HG02623 (cell line): Measurements from ENCODE around the gene CAB39.

Experiments
- ATAC-seq: cut with Tn5 transposase; IDR thresholded peaks from one replicate; pipeline ENCODE4 v1.9.1; 2021; ENCODE audit warnings: moderate library complexity; ENCODE audit not compliant: unreplicated experiment

Gene CAB39

DNA sequence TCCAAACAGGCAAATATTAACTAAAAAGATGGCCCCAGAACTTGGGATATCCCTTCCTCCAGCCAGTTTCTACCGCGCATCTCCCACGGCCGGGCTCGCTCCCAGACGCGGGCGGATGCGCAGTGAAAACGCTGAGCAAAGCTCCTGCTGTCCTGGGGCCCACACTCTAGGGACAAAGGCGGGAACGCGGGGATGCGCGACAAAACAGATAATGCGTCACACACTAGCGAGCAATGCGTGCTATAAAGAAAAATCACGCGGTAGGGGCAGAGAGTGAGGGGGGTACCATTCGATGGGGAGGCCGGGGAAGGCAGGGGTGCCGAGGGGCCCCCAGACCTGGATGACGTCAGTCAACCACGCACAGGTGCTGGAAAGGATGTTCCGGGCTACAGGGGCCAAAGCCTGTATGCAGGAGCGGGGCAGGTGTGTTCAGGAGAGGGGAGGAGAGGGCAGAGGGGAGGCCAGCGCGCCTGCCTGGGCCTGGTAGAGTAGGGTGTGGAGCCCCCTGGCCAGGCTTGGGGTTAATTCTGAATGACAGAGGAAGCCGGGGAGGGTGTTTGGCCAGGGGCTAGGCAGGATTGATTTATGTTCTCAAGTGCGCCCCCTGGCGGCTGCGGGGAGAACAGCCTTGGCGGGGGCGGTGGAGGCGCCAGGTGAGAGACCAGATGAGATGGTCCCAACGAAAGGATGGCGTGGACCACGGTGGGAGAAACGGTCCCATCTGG lies 137.2 kb downstream of the CAB39 start:
- ATAC-seq, result no peak

DNA sequence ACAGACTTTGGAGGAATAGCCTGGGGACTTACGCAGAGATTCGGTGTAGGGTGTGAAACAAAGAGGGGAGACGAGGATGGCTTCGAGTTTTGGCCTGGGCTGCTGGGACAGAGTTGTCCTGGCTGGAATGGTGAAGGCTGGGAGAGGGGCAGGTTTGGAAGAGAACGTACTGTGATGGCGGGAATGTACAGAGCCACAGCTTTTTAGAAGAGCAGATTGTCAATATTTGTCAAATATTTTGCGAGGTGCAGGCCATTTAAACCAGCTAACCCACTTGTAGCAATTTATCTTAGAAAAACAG lies 137.7 kb downstream of the CAB39 start:
- ATAC-seq, result no peak

DNA sequence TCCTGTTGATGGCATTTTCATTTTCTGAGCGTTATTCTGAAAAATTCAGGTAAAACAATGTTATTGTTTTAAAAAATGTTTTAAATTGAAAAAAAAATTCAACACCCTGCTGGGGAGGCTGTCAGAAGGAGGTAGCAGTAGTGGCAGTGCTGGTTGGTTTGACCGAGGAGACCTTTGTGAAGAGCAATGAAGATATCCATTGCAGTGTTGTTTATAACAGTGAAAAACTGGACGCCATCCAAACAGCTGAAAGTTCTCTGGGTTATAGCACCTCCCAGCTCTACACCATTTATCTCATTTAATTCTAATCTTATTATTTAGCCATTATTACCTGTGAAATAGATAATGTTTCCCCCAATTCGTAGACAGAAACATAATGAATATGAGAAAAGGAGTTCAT lies 139.5 kb downstream of the CAB39 start:
- ATAC-seq, result no peak

DNA sequence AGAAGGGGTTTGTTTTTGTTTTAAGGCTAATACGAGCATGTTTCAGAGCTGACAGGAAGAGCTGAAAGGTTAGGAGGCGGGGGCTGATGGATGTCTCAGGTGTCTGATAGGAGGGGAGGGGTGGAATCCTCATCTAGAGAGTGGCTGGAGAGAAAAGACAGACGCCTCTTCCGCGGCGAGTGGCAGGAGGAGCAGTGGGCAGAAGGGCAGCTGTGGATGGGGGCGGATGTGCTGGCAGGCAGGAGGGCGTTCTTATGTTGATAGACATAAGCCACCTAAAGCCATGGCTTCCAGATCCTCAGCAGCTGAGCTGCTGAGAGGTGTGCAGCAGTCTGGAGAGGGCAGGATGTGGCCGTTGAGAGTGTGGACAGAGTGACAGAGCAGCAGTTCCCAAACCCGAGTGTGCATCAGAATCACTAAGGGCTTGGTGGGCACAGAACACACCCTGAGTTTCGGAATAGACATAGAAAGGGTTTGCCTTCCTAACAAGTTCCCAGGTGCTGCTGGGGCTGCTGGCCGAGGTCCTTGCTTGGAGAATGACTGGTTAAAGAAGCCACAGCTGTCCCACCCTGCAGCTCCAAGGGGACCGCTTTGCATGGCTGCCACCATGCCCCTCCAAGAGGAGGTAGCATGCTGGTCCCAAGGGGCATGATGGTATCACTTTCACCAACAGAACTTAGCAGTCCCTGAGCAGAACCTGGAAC lies 149.1 kb downstream of the CAB39 start:
- ATAC-seq, result no peak

DNA sequence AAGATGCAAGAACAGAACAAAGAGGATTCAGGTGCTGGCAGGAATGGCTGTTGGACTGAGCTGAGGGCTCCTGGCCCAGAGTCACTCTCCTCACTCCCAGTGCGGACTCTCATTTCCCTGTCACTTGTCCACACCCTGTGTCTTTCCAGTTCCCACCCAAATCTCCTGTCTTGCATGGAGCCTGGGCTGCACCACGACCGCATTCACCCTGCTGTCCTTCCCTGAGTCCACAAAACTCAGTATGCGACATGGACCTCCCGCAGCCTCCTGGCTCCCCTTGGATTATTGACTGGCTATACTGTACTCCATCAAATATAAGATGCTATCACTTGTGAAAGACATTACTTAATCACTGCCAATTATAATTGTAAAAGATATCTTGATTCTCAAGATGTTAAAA lies 149.7 kb downstream of the CAB39 start:
- no peak for ATAC-seq

DNA sequence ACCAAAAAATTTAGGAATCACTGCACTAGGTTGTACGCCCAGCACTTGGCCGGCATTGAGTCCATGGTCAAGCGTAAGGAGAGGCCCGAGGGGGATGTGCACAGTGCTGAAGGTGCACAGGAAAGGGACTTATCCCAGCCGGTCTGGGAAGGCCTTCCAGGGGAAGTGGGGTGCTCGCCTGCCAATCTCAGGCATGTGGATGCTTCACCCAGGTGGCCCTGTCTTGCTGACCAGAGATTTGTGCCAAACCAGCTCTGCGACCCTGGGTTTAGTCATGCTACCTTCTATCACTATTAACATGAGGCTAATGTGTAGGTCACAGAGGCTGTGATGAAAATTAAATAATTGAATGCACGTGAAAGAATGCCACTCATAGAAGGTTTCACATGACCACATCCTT lies 150.4 kb downstream of the CAB39 start:
- no peak for ATAC-seq

DNA sequence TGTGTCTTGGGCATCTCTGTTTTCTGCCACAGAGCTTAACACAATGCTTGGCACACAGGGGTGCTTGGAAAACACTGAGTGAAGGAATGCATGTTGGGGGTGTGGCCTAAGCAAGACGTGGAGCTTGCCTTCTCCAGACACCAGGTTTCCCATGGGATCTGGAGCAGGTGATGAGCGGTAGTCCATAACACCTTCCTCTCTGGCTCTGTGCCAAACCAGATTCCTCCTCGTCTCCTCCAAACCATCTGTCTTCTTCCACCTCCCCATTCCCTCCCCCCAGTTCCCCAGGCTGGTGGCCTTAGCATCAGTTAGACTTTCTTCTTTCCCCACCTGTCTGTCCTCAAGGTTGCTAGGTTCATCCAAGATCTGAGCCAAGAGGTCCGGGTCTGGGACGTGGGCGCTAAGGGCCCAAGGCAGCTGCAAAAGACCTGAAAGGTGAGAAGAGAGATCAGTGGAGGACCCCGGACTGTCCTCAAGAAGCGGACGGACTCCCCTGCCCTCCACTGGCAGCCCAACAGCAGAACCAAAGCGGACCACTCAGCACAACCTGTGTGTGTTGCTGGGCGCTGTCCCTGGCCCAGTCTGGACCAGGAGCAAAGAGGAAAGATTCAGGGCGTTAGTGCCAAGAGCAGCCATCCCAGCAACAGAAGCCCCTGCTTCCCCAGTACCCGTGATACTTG lies 150.9 kb downstream of the CAB39 start:
- ATAC-seq, result no peak

DNA sequence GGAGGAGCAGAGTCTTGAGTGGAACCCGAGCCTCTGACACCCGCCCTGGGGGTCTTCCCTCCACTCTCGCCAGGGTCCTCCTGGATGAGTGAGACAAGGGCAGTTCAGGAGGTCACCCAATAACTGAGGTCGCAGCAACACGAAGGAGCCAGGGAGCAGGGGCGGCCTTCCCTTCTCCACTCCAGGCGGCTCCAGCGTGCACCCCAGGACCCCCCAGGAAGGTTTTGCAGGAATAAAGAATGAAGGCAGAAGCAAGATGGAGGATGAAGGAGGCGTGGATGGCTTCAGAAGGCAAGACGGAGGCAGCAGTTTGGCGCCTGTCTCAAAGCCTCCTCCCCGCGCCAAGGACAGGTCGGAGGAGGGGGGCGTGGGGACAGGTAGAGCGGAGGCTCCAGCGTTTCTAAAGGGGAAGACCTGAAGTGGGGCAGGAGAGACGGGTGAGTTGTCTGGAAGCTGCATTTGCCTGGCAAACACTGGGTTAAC lies 151.5 kb downstream of the CAB39 start:
- ATAC-seq, result no peak

DNA sequence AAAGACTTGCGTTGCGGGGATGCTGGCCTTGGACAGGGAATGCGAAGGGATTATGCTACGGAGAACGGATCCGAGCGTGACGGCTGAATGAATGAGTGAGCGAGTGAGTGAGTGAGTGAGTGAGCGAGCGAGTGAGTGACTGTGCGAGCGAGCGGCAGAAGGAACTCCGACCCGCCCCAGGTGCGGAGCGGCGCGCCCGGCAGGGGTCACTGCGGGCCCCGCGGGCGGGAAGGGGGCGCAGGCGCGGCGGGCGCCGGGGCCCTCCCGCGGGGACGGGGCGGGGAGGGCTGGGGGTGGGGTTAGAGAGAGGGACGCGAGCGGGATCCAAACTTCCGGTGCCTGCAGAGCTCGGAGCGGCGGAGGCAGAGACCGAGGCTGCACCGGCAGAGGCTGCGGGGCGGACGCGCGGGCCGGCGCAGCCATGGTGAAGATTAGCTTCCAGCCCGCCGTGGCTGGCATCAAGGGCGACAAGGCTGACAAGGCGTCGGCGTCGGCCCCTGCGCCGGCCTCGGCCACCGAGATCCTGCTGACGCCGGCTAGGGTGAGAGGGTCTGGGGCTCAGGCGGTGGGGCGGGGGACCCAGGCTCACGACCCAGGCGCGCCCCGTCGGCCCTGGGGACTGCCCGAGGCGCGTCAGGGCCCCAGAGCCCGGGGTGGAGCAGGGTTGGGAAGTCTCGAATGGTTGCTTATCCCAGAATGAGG lies 152.1 kb downstream of the CAB39 start, which contains the start of gene ITM2C:
TSS of gene ITM2C (plus strand) at position 338 of the 702 bp plus-strand sequence. CDS start at position 422, 84 bp downstream.
- ATAC-seq, result peak; percentile 66

DNA sequence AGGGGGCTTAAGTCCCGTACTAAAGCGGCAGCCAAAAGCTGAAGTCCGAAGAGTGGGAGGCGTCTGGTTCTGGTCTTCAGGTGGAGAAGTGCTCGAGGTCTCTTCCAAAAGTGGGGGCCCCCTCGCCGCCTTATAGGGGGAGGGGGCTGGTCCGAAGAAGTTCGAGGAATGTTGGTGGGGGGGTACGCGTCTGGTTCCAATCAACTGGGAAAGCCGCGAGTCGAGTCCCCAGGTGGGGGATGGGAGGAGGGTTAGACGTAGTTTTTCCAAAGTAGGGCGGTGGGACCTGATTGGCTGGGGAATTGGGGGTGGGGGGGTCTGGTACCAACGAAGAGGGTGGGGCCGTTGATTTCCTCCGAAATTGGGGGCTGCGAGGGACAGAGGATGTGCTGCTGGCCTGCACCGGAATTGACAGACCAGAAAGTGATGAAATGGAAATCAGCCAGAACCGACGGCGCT lies 152.7 kb downstream of the CAB39 start:
- no peak for ATAC-seq

DNA sequence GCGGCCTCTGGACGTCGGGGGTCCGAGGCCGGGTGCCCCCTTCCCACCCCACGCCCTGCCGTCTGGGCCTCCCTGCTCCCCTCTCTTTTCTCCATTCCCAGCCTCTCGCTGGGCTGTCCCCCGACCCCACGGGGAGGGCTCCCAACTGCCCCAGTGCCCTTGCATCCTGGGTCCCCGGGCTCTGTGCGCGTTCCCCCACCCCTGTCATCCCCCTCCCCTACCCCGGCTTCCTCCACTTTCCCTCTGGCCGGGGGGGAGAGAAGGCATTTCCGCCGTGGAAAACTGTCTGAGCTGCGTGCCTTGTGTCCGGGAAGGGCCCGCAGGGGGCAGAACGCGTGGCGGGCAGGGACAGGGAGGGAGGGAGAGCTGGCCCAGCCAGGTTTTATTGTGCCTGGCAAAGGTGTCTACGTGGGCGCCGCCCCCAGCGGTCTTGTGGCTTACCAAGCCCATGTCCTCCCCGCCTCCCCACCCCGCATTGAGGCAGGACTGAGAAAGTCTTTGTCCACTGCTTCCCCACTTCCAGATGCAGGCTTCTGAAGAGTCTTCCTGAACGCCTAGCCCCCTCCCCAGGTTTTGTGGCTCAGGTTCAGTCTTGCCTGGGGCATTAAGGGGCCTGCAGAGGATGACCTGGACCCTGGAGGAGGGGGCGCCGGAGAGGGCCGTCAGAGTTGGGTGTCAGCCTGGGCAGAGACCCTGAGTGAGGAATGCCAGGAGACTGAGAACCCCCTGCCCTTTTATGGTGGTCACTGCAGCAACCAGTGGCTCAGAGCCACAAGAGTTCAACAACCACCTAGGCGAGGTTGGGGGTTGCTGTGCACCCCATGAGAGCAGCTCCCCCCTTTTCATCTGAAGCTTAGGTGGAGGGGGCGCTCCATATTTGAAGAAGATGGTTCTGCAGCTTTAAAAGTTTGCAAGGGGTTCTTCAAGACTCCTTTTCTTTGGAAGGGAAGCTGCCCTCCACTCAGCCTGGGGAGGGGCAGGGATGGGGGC lies 153.4 kb downstream of the CAB39 start:
- ATAC-seq, result no peak

DNA sequence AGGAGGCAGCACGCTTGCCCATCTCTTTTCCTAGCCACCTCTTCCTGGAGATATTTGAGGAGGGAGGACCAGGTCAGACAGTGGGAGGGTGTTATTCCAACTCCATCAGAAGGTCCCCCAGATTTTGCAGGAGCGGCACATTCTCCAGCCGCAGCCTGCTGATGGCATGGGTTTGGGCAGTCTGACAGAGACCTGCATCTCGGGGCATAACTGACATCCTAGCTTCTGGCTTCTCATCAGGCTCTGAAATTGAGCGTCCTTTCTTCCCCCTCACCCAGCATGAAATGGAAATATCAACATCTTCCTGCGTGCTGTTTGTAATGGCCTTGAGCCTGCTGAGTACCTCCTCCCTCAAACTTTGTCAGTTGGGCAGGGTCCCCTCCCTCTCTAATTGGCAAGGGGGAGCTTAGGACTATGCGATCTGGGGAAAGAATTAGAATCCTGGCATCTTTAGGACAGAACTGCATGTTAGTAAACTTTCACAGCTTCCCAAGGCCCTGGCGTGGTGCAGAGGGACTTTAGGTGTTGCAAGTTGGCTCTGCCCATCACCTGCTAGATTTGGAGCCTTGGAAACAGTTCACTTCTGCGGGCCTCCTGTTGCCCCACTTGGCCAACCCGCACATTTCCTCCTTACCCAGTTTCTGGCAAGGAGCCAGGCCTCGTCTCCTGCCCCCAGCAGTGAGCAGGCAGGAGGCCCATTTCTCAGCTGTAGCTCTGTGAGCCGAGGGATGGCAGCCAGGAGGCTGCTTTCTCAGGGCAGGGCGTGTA lies 154.3 kb downstream of the CAB39 start:
- ATAC-seq, result no peak

DNA sequence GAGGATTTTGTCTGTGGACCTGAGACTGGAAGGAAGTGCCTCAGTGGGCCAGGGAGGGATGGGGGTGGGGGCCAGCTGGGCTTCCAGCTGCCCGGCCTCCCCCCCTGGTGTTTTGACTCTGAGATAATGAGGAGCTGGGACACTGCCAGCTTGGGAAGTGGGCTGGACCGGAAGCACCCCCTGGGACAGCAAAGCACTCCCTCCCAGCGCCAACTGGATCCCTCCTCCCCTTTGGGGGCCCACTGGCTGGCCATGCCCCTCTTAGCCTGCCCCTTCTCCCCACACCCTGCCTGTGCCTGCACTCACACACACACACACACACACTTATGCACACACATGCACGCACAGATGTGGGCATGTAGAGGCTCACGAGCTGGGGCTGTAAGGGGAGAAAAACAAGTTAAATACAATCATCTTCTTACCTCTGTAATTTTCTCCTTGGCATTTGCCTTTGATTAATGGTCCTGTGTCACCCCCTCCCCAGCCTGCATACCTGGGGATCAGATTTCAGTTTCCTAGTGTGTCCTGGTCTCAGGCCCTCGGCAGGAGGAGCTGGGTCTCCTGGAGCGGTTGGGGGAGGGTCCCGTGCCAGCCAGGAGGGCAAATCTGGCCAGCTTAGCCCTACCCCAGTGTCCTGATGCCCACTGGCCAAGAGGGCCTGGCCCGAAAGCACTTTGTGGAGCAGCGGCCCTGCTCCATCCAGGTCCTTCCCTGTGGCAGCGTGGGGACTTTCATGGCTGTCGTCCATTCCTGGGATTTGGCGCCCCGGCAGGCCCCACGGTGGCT lies 155.7 kb downstream of the CAB39 start:
- no peak for ATAC-seq

DNA sequence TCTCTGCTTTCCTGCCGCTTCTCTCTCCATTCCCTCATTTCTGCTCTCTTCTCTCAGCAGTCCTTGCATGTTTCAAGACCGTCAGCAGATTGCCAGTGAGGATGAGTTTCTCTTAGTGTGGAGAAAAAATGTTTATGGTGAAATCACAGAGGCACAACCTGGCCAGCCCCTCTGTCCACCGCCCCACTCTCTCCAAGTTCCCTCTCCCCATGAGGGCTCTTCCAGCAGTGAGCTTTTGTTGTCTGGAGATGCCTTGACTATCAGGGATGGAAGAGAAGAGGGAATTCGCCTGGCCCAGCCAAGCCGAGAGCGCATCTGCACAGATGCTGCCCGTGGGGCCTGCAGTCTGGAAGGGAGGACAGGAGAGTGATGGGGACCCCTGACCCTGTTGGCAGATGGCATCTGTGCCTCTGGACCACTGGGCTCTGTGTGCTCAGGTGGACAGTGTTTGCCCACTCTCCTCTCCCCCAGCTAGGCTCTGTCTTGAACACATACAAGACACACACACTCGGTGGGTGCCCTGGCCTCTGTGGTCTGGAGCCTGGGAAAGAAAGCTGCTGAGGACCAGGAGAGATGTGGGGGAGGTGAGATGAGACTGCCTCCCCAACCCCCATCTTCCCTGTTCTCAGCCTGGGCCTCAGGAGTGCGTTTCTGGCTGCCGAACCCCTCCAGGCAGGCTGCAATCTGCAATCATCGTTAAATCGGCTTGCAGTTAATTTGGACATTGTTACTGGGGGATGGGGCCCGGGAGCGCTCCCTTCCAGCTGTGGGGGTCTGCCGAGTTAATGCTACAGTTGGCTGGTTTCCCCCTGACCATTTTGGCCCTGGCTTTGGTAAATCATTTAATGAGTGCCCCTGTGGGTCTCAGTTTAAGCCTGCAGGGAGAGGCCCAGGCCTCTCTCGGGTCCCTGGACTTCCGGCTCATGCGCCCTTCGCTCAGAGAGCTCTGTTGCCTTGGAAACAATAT lies 156.6 kb downstream of the CAB39 start:
- ATAC-seq, result no peak

DNA sequence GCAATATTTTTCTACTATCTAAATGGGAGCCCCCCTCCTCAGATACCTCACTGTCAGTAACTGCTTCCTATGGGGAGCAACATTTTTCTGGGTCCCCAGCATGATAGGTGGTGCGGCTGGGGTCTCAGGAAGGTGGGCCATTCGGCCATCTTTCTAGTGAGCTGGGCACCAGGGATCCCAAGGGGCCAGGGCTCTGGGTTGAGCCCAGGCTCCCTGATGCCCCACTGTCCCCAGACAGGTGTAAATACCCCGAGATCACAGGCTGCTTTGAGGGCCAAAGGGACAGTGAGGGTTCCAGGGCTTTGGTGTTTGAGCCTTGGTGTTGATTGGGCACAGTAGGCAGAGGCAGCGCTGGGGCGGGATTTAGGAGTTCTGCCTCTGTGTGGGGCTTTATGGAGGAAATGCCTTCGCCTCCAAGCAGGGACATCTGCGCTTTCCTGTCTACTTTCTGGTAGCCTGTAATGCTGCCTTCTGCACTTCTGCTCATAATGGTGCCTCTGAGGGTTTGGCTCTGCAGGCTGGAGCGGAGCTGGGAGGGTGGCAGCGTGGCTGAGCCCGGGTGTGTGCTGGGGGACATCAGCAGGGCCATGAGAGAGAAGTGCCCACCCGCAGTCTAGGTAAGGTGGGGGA lies 157.4 kb downstream of the CAB39 start:
- no peak for ATAC-seq
